ENCODE results near the gene PLA2R1.

Gene PLA2R1

GRCh38 chr2:159905926-159906714, 156.3 kb downstream of the PLA2R1 start:
- Histone ChIP-seq H3K4me1 (ENCODE audit: insufficient read depth, low read length, poor library complexity, severe bottlenecking) (peaks cover 21% of the 10 kb centered on the region), H2AFZ (ENCODE audit: low read length) (no peak overlapping the region), H3K9me2 (replicated peaks; ENCODE audit: low read depth, low read length) (no peaks in the 10 kb centered on the region), H3K9me3 (ENCODE audit: insufficient read depth, low read depth, low read length) (no peaks in the 10 kb centered on the region), H3K9ac (ENCODE audit: low read depth, low read length, poor library complexity, severe bottlenecking) (no peak overlapping the region), H3F3A (ENCODE audit: low read depth) (no peaks in the 10 kb centered on the region), H3K36me3 (ENCODE audit: insufficient read depth, low read length) (no peaks in the 10 kb centered on the region), H4K20me1 (ENCODE audit: insufficient read depth, low read length, poor library complexity, severe bottlenecking) (no peaks in the 10 kb centered on the region), H3K79me2 (ENCODE audit: insufficient read depth, low read length) (peaks cover 17% of the 10 kb centered on the region), H3K4me2 (ENCODE audit: low read depth, low read length, poor library complexity, severe bottlenecking) (no peak overlapping the region), H3K27me3 (ENCODE audit: insufficient read depth, low read length, poor library complexity, severe bottlenecking) (no peaks in the 10 kb centered on the region), H3K4me3 (ENCODE audit: low read length, poor library complexity, severe bottlenecking) (no peak overlapping the region)
- TF ChIP-seq EZH2phosphoT487 (IDR thresholded peaks at IDR 0.05; ENCODE audit: borderline replicate concordance): no peak

DNA sequence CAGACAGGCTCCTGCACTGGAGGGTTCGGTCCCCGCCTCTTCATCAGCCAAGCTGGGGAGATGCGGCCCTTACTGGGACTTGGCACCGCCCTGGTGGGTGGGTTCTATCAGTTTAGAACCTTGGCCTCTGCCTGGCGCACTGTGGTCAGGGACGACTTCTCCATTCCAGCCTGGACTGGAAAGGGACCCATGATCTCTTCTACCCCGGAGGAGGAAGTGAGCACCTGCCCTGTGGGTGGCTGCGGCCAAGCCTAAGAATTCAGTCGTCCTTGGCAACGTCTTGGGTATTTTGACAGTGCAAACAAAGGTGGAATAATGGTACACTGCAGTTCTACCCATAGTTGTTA, 157.5 kb downstream of the PLA2R1 start:
- peak overlapping the region; percentile 89 for H3K4me2 ChIP-seq (ENCODE audit: low read depth, low read length, poor library complexity, severe bottlenecking)
- no peaks in the 10 kb centered on the region for H3K9me2 ChIP-seq (replicated peaks; ENCODE audit: low read depth, low read length)
- peak overlapping the region; percentile 95 for H2AFZ ChIP-seq (ENCODE audit: low read length)
- peaks cover 21% of the 10 kb centered on the region for H3K4me1 ChIP-seq (ENCODE audit: insufficient read depth, low read length, poor library complexity, severe bottlenecking)
- no peaks in the 10 kb centered on the region for H3K27me3 ChIP-seq (ENCODE audit: insufficient read depth, low read length, poor library complexity, severe bottlenecking)
- no peaks in the 10 kb centered on the region for H3F3A ChIP-seq (ENCODE audit: low read depth)
- H3K9ac ChIP-seq (ENCODE audit: low read depth, low read length, poor library complexity, severe bottlenecking): peak overlapping the region; percentile 85
- H3K9me3 ChIP-seq (ENCODE audit: insufficient read depth, low read depth, low read length): no peaks in the 10 kb centered on the region
- peak overlapping the region; percentile 96 for H3K4me3 ChIP-seq (ENCODE audit: low read length, poor library complexity, severe bottlenecking)
- H3K79me2 ChIP-seq (ENCODE audit: insufficient read depth, low read length): peaks cover 18% of the 10 kb centered on the region
- TF ChIP-seq CTCF (conservative IDR thresholded peaks at IDR 0.05; ENCODE audit: low read length) (no peak), EZH2phosphoT487 (IDR thresholded peaks at IDR 0.05; ENCODE audit: borderline replicate concordance) (no peak)
- no peaks in the 10 kb centered on the region for H3K36me3 ChIP-seq (ENCODE audit: insufficient read depth, low read length)
- no peaks in the 10 kb centered on the region for H4K20me1 ChIP-seq (ENCODE audit: insufficient read depth, low read length, poor library complexity, severe bottlenecking)

- Histone ChIP-seq H3K9ac (ENCODE audit: low read depth, low read length, poor library complexity, severe bottlenecking) (peak within 1 kb of the TSS; percentile 85), H3K9me2 (replicated peaks; ENCODE audit: low read depth, low read length) (no peaks in the 10 kb centered on the region), H3K27me3 (ENCODE audit: insufficient read depth, low read length, poor library complexity, severe bottlenecking) (no peaks in the 10 kb centered on the region), H4K20me1 (ENCODE audit: insufficient read depth, low read length, poor library complexity, severe bottlenecking) (no peaks in the 10 kb centered on the region), H3K4me3 (ENCODE audit: low read length, poor library complexity, severe bottlenecking) (peak within 1 kb of the TSS; percentile 96), H3K4me1 (ENCODE audit: insufficient read depth, low read length, poor library complexity, severe bottlenecking) (peaks cover 21% of the 10 kb centered on the region), H3K36me3 (ENCODE audit: insufficient read depth, low read length) (no peaks in the 10 kb centered on the region), H3K79me2 (ENCODE audit: insufficient read depth, low read length) (peaks cover 20% of the 10 kb centered on the region), H3F3A (ENCODE audit: low read depth) (no peaks in the 10 kb centered on the region), H2AFZ (ENCODE audit: low read length) (peak within 1 kb of the TSS; percentile 95), H3K4me2 (ENCODE audit: low read depth, low read length, poor library complexity, severe bottlenecking) (peak within 1 kb of the TSS; percentile 89), H3K9me3 (ENCODE audit: insufficient read depth, low read depth, low read length) (no peaks in the 10 kb centered on the region)
- TF ChIP-seq CTCF (conservative IDR thresholded peaks at IDR 0.05; ENCODE audit: low read length) (no peak; the same call in 1 of the 2 replicates), EZH2phosphoT487 (IDR thresholded peaks at IDR 0.05; ENCODE audit: borderline replicate concordance) (no peak)
Observed at GRCh38 chr2:159904127-159904958, 158.1 kb downstream of the PLA2R1 start, which contains the start of gene LY75. LY75 (minus strand) TSS chr2:159904756.

All from Loucy (cell line).